Measurements from ENCODE around the gene HOXD1.

DNA sequence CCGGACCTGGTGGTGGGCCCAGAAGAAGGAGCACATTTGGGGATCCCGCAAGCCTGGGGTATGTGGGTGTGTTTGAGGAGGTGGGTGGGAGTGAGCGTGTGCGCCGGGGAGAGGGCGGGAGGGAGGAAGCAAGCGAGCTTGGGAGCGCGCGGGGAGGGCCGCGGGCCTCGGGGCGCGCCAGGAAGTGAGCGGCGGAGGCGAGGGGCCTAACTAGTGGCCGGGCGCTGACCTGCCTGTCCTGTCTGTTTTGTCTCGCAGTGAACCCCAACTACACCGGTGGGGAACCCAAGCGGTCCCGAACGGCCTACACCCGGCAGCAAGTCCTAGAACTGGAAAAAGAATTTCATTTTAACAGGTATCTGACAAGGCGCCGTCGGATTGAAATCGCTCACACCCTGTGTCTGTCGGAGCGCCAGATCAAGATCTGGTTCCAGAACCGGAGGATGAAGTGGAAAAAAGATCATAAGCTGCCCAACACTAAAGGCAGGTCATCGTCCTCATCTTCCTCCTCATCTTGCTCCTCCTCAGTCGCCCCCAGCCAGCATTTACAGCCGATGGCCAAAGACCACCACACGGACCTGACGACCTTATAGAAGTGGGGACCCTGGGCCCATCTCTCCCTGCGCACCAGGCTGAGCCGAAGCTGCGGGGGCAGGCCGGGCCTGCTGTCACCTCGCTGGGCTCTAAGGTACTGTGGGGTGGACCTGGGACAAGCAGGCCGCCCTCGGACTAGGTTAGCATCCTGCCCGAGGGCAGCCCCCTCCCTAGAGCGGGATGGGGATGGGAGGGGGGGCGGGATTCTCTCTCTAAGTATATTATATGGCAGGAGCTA lies 35.9 kb upstream of the HOXD1 start:
- no peak for TF ChIP-seq POLR2A (IDR thresholded peaks at IDR 0.05; ENCODE audit: low read depth, low read length)
- TF ChIP-seq, protein P1, sequence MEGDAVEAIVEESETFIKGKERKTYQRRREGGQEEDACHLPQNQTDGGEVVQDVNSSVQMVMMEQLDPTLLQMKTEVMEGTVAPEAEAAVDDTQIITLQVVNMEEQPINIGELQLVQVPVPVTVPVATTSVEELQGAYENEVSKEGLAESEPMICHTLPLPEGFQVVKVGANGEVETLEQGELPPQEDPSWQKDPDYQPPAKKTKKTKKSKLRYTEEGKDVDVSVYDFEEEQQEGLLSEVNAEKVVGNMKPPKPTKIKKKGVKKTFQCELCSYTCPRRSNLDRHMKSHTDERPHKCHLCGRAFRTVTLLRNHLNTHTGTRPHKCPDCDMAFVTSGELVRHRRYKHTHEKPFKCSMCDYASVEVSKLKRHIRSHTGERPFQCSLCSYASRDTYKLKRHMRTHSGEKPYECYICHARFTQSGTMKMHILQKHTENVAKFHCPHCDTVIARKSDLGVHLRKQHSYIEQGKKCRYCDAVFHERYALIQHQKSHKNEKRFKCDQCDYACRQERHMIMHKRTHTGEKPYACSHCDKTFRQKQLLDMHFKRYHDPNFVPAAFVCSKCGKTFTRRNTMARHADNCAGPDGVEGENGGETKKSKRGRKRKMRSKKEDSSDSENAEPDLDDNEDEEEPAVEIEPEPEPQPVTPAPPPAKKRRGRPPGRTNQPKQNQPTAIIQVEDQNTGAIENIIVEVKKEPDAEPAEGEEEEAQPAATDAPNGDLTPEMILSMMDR (IDR thresholded peaks at IDR 0.05; ENCODE audit: extremely low read depth in 1 of 2, insufficient read depth in 1 of 2, low read depth in 1 of 2, low read length in 2 of 2), result no peak
- TF ChIP-seq EZH2 (IDR thresholded peaks at IDR 0.05; ENCODE audit: borderline replicate concordance, low read depth, low read length, severe bottlenecking), result no peak
- TF ChIP-seq, protein P2, sequence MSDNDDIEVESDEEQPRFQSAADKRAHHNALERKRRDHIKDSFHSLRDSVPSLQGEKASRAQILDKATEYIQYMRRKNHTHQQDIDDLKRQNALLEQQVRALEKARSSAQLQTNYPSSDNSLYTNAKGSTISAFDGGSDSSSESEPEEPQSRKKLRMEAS (IDR thresholded peaks at IDR 0.05; ENCODE audit: insufficient read depth, insufficient read length), result no peak
- no peak for TF ChIP-seq POLR2AphosphoS5 (IDR thresholded peaks at IDR 0.05; ENCODE audit: insufficient read depth, low read depth, low read length)
- TF ChIP-seq JUN (IDR thresholded peaks at IDR 0.05; ENCODE audit: borderline replicate concordance, insufficient read depth, insufficient read length, low read depth), result no peak
- TF ChIP-seq MYC (IDR thresholded peaks at IDR 0.05; ENCODE audit: low read depth, low read length), result no peak
- no peak for TF ChIP-seq FOS (IDR thresholded peaks at IDR 0.05; ENCODE audit: borderline replicate concordance, insufficient read depth, low read length)

Data from endothelial cell of umbilical vein (primary cell).